Activated T-helper 1 cell treated with Interleukin-2 at 50 U/mL for 16 hours (primary cell): Measurements from ENCODE around the gene RNF112.

Experiments used
- DNase-seq: peaks from one replicate; pipeline ENCODE4 v3.0.0-alpha.2; 2020; ENCODE audit warnings: low read depth

RNF112 gene

DNA sequence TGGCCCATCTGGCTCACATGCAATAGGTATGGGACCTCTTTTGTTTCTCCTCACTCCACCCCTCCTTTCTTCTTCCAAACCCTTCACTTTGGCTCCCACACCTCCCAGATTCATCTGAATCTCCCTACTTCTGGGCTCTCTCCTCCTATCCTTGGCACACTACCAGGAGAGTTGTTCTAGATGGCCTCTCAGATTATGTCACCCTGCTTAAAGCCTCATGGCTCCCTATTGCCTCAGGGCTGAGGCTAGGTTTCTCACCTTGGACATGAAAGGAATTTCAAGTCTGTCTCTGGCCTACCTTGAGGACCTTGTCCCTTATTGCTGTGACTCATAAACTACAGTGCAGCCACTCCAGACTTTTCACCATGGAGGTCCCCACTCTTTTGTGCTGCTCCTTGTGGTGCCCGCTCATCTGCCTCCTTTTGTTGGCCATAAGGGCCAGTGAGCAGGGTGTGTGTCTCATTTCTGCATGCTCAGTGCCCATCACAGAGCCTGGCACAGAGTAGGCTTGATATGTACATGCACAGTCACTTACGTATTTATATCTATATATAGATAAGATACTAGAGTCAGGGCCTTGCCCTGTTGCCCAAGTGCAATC is 23.0 kb upstream of the RNF112 start:
- no peak for DNase-seq

GRCh38 chr17:19388791-19389785 is 21.9 kb upstream of the RNF112 start:
- DNase-seq, result no peak

DNA sequence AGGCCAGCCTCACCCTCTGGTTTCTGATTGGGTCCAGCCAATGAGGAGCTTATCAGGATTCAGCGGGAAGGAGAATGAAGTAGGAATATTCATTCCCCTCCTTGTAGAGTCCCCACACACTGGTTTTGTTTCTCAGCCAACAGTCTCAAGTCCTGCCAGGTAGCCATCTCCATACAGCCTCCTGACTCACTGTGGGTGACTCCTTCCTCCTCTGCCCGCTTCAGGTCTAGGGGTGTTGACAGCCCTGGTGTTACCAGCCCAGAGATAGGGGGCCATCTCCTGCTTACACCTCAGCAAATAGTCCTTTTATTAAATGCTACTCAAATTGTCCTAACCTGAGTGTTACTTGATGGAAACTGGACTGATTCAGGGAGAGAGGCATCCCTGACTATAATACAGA is 20.1 kb upstream of the RNF112 start:
- no peak for DNase-seq

DNA sequence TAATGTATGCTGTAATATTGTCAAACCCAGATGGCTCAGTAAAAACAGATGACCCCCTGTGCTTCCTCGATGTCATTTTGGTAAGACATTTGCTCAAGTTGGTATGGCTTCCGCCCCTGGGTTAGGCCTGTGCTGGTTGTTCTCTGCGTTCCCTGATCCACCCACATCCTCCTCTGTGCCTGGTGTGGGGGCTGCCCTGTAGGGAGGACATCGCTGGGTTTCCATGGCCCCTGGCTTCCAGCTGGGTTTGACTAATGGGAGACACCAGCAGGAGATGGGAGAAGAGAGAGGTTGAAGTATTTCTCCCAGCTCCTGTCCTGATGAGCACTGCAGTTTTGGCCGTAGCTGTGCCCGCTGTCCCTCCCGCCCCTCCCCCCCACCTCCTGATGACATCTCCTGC is 19.6 kb upstream of the RNF112 start:
- no peak for DNase-seq

GRCh38 chr17:19392303-19392702 is 18.7 kb upstream of the RNF112 start:
- no peak for DNase-seq

GRCh38 chr17:19397556-19398041 is 13.4 kb upstream of the RNF112 start:
- no peak for DNase-seq

DNA sequence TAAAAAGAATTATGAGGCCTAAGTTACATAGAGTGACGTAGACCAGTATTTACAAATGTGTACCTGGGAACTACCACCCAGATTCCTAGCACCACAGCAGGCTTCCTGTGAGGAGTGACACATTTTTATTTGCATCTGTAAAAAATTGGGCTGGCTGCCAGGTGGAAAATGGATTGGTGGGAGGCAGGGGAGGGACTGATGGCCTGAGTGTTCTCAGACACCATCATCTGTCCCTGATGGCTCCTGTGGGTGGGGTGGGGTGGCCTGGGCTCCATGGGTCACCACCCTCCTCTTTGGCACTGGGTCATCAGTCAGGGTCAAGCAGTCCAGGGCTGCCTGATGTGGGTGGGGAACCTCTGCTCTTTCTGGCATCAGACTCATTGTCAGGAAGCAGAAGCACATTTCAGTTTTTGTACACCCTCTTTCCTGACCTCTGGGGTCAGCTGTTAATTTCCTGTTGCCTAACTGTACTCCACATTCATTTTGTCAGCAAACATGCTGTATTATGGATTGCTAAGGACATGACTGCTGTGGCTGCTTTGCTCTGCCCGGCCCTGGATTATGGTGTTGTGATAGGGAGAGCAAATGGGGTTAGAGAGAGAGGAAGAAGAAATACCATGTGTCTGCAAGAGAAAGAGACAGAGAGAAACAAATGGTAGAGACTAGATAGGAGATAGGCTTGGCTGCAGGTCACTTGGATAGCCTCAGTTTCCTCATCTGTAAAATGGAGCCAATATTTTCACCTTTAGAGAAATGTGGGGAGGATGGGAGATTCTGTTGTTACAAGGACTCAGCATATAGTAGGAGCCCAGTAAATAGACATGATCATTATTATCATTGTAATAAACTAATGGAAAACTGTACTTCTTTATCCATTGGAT is 12.5 kb upstream of the RNF112 start:
- no peak for DNase-seq

DNA sequence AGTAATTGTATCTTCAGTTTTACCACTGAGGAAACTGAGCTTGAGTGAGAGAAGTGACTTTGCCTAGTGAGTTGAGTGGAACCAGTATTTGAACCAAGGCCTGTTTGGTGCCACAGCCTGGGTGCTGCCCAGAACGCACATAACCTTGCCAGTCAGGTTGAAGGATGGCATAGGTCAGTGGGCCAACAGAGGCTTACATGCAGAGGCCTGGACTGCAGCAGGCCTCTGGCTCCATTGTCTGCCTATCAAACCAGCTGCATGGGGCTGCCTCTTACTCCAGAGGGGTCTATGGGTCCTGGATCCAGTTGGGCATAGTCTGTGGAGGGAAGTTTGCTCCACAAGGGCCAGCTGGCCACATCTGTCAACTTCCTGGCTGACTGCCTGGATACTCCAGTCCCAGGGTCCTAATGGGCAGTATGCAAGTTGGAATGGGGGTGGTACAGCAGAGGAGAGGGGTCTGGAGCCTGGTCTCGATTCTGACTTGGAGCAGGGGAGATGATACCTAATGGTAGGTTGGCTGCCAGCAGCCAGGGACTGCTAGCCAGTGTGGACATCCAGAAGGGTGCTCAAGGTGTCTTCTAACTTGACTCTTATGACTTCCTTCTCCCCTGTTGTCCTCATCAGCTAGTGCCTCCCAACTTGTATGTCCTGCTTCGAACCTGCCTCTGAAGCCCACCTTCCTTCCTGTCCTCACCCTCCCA is 11.1 kb upstream of the RNF112 start:
- DNase-seq, result no peak

DNA sequence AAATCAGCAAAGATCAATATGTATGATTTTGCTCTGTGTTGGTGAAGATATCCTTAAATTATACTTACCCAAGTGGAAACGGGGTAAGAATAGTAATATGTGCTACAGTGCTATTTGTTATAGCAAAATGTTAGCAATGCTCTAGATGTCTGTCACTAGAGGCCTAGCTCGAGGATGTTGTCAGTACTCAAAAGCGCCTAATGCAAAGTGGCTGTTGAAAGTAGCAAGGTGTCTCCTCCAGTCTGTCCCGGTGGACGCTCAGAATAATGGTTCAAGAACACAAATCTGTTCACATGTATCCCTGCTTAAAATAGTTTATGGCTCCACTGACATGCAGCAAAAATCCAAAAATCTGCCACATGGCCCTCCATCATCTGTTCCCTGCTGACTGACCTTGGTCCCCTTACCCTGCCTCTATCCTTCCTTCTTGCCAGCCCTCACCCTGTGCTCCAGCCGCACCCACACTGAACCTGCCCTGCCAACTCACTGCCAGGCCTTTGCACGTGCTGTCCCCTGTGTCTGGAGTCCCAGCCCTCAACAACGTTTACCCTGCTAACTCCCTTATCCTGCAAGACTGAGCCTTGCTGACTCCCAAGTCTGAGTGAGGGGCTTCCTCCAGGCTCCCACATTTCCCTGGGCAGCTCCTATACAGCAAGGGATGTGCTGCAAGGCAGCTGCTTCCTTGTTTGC is 9.6 kb upstream of the RNF112 start:
- no peak for DNase-seq

- DNase-seq, result no peak
These were observed 8.9 kb upstream of the RNF112 start for GRCh38 chr17:19402171-19402570.

DNA sequence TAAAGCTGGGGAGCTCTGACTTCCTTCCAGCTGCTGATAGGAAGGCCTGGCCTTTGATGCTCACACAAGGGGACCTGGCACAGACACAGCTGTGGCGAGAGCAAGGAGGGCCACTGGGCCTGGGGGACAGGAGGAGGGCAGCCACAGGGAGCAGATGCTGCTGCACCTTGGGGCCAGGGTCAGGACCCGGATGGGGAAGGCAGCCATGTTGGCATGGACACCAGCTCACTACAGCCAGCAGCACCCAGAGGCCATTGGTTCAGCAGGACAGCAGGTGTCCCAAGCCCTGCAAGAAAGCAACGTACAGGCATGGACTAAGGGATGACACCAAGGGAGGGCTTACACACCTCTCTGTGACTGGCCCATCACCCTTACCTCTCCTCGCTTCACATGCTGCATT is 8.0 kb upstream of the RNF112 start:
- DNase-seq, result no peak

GRCh38 chr17:19404264-19404663 is 6.8 kb upstream of the RNF112 start:
- DNase-seq, result no peak

- no peak for DNase-seq
These were observed 5.9 kb upstream of the RNF112 start for GRCh38 chr17:19405114-19405513.

DNA sequence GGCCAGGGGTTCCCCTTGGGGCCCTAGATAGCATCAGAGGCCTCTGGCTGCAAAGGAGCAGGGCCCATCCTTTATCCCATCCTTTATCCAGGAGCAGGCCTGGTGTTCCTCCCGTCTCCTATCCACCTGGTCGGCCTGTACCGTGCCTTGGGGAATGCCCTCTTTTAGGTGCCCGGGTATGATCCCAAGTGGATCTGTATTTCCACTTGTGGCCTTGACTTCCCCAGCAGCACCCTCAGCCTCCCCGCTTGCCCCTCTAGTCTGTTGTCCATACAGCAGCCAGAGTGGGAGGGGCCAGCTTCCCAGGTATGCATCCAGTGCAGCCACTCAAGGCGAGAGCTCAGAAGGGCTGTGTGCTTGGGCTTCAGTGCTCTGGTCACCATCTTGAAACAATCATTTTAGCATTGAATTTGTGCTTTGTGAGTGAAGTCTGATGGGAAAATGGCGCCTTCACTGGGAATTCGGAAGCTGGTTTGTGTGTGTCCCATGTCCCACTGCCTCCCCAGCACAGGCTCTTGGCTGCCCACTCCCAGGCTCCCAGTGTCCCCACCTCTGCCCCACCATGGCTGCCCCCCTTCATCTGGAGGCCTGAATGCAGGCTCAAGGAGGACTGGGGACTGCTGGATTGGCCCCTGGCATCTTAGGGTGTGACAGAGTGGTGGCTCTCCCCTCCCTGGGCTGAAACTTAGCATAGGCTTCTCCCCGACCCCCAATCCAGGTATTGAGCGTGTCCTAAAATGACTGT is 3.3 kb upstream of the RNF112 start:
- no peak for DNase-seq

DNA sequence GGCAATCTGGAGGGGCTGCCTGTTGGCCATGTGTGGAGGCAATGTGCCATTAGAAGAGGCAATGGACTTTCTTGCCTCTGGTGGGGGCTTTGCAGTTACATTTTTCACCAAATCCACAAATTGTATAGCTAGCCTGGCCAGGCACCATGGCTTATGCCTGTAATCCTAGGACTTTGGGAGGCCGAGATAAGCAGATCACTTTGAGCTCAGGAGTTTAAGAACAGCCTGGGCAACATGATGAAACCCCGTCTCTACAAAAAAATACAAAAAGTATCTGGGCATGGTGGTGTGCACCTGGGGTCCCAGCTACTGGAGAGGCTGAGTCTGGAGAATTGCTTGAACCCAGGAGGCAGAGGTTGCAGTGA is 2.7 kb upstream of the RNF112 start:
- no peak for DNase-seq

- DNase-seq, result no peak
These were observed 2.0 kb upstream of the RNF112 start for GRCh38 chr17:19409066-19409465.

GRCh38 chr17:19409509-19409908 is 1.5 kb upstream of the RNF112 start:
- DNase-seq, result no peak

DNA sequence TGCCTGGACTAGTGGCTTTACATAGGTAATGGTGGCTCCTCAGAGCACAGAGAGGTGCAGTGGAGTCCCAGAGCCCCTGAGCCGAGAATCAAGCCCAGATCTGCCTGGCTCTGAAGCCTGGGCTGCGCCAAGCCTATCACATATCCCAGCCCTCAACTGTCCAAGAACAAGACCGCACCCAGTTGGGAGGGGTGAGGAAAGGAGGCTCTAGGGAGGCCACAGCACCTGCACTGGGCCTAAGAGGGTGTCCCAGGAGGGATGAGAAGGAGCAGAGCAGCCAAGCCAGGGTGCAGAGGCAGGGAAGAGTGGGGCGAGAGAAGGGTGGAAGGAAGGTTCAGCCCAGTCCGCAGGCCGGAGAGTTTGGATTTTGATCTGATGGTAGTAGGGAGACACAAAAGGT is 941 bp upstream of the RNF112 start:
- no peak for DNase-seq

DNA sequence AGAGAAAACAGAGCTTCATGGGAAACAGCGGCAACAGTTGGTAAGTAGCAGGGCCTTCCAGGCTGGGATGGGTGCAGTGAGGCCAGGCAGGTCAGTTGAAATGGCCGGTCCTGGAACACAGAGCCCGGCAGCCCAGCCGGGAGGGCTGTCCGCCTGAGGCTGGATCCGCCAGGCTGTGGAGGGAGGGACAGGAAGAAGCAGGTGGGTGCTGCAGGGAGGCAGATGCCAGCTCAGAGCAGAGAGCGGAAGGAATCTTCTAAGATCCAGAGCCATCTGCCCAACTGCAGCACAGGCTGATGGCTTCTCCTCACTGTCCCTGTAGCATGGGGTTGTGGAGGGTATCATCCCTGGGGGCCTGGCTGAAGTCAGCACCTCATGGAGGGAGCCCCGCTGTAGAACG is 599 bp downstream of the RNF112 start:
- DNase-seq, result no peak

DNA sequence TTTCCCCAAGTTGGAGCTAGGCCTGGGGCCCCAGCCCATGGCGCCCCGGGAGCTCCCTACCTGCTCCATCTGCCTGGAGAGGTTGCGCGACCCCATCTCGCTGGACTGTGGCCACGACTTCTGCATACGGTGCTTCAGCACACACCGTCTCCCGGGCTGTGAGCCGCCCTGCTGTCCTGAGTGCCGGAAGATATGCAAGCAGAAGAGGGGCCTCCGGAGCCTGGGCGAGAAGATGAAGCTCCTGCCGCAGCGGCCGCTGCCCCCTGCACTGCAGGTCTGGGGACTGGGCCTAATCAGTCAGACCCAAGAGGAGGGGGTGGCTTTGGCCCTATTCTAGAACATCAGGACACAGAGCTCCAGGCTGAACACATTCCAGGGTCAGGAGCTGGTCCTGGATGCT is 1.5 kb downstream of the RNF112 start:
- no peak for DNase-seq

- no peak for DNase-seq
These were observed 2.0 kb downstream of the RNF112 start for GRCh38 chr17:19412984-19413383.
